ENCODE measurements around the gene HNRNPA0.

GRCh38 chr5:137760719-137761516, 6.8 kb upstream of the HNRNPA0 start:
- no peak for TF ChIP-seq GATA2 (IDR thresholded peaks at IDR 0.05; ENCODE audit: low read depth, low read length)
- TF ChIP-seq GATA3 (IDR thresholded peaks at IDR 0.05; ENCODE audit: low read depth, low read length): no peak

All from SH-SY5Y (cell line).